Calu3 (cell line): Measurements from ENCODE around the gene ARL3. TPM values are rescaled to one million over a fixed set of nuclear protein-coding genes. Genes with fewer than 3 reads are reported as not detected.

ENCODE experiments used
- BruUV-seq: library from RNA; stranded (reverse); fragments of 400-500 nt; replicated peaks from 2 replicates; lab custom pipeline; 2021; lab: Mats Ljungman, UMichigan
- CTCF ChIA-PET: fragments of 300-600 bp; sonication (Branson Sonifier 250); formaldehyde crosslinking; loops from one replicate; lab custom pipeline; 2022; ENCODE audit warnings: antibody characterized with exemption; lab: Charles Lee
- DNase-seq: peaks from one replicate; pipeline ENCODE4 v3.0.0; 2022
- H3K27ac Mint-ChIP-seq: one replicate; pipeline ENCODE4 v1.8.0; 2022; ENCODE audit warnings: mixed read lengths; ENCODE audit not compliant: unreplicated experiment
- H3K27me3 Mint-ChIP-seq: one replicate; pipeline ENCODE4 v1.8.0; 2022; ENCODE audit warnings: mixed read lengths; ENCODE audit not compliant: unreplicated experiment
- H3K36me3 Mint-ChIP-seq: one replicate; pipeline ENCODE4 v1.8.0; 2022; ENCODE audit warnings: mild to moderate bottlenecking, moderate library complexity, mixed read lengths; ENCODE audit not compliant: insufficient read depth, unreplicated experiment
- H3K4me1 Mint-ChIP-seq: one replicate; pipeline ENCODE4 v1.8.0; 2022; ENCODE audit warnings: mild to moderate bottlenecking, low read depth, mixed read lengths; ENCODE audit not compliant: unreplicated experiment
- H3K4me3 Mint-ChIP-seq: one replicate; pipeline ENCODE4 v1.8.0; 2022; ENCODE audit warnings: mild to moderate bottlenecking, low read depth, moderate library complexity, mixed read lengths; ENCODE audit not compliant: unreplicated experiment
- H3K9me3 Mint-ChIP-seq: one replicate; pipeline ENCODE4 v1.8.0; 2022; ENCODE audit warnings: low read depth, mixed read lengths; ENCODE audit not compliant: unreplicated experiment
- CTCF ChIP-seq: fragments of 200-600 bp; IDR thresholded peaks from one replicate; pipeline ENCODE4 v1.8.0; 2022; ENCODE audit warnings: antibody characterized with exemption; ENCODE audit not compliant: unreplicated experiment
- intact Hi-C: fragments of 100-400 bp; cut with micrococcal nuclease; formaldehyde crosslinking; loops from one replicate; pipeline ENCODE4 v1.10.0; 2022; ENCODE audit not compliant: unreplicated experiment
- total RNA-seq: library from RNA; stranded (reverse); gene quantifications from 2 replicates; pipeline ENCODE4 v1.2.3, GENCODE V29; 2022

Gene ARL3
- total RNA-seq, 1 experiment from 2014 or later: 5.6 TPM

GRCh38 chr10:102691285-102692066 lies 22.7 kb downstream of the ARL3 start:
- TF ChIP-seq CTCF: no peak
- no peak overlapping the region for H3K4me3 Mint-ChIP-seq
- no peaks in the 10 kb centered on the region for H3K36me3 Mint-ChIP-seq
- intact Hi-C loops: no loop called here
- no TSS peak for BruUV-seq
- H3K27me3 Mint-ChIP-seq: no peaks in the 10 kb centered on the region
- no peak overlapping the region for H3K27ac Mint-ChIP-seq
- DNase-seq: no peak
- no peaks in the 10 kb centered on the region for H3K9me3 Mint-ChIP-seq
- no peaks in the 10 kb centered on the region for H3K4me1 Mint-ChIP-seq
- CTCF ChIA-PET: no interaction called here

GRCh38 chr10:102683736-102684135 lies 30.5 kb downstream of the ARL3 start:
- no TSS peak for BruUV-seq
- no peak for TF ChIP-seq CTCF
- H3K4me1 Mint-ChIP-seq: no peaks in the 10 kb centered on the region
- CTCF ChIA-PET: no interaction called here
- DNase-seq: no peak
- no peak overlapping the region for H3K4me3 Mint-ChIP-seq
- intact Hi-C loops: no loop called here
- H3K9me3 Mint-ChIP-seq: no peaks in the 10 kb centered on the region
- H3K36me3 Mint-ChIP-seq: no peaks in the 10 kb centered on the region
- H3K27me3 Mint-ChIP-seq: no peaks in the 10 kb centered on the region
- no peak overlapping the region for H3K27ac Mint-ChIP-seq

DNA sequence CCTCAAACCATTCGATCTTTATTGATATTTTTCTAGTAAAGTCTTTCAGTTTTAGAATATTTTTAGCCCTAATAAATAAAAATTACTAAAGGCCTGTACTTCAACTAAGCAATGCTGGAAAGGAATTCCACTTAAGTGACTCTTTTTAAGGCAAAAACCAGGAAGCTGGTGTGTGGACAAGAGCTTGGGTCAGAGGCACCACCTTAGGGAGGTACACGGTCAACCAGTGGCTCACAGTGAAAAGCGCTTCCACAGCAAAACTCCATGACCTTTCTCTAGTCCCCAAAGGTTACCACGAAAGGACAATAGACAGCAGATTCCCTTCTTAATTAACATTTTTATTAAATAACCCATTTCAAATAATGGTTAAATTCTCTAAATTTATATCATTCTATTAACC lies 31.2 kb downstream of the ARL3 start:
- BruUV-seq: no TSS peak
- intact Hi-C loops: no loop called here
- Mint-ChIP-seq H3K9me3 (no peaks in the 10 kb centered on the region), H3K36me3 (no peaks in the 10 kb centered on the region), H3K27me3 (no peaks in the 10 kb centered on the region), H3K27ac (no peak overlapping the region), H3K4me3 (no peak overlapping the region), H3K4me1 (no peaks in the 10 kb centered on the region)
- no peak for DNase-seq
- TF ChIP-seq CTCF: no peak
- CTCF ChIA-PET: no interaction called here

DNA sequence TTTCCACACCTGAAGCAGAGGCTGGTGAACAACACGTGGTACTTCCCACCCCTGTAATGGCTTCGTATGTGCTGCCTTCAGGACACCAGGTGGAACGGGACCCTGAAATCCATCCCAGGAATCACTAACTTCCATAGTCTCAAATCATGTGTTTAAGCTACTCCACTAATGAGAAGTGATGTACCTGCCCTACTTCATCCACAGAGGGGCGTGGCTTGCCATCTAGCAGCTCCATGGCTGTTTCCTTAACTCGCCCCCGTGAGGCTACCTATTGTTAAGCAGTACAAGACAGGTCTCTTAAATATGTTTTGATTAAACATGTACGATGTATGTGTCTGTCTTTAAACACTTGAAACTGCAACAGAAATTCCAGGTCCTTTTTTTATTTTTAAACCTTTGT lies 31.8 kb downstream of the ARL3 start:
- no peaks in the 10 kb centered on the region for H3K4me1 Mint-ChIP-seq
- CTCF ChIA-PET: no interaction called here
- no peak overlapping the region for H3K27ac Mint-ChIP-seq
- DNase-seq: no peak
- intact Hi-C loops: no loop called here
- H3K36me3 Mint-ChIP-seq: no peaks in the 10 kb centered on the region
- H3K4me3 Mint-ChIP-seq: no peak overlapping the region
- TF ChIP-seq CTCF: no peak
- H3K9me3 Mint-ChIP-seq: no peaks in the 10 kb centered on the region
- H3K27me3 Mint-ChIP-seq: no peaks in the 10 kb centered on the region
- no TSS peak for BruUV-seq
